Measurements from ENCODE around the gene AGTPBP1.

Gene AGTPBP1

DNA sequence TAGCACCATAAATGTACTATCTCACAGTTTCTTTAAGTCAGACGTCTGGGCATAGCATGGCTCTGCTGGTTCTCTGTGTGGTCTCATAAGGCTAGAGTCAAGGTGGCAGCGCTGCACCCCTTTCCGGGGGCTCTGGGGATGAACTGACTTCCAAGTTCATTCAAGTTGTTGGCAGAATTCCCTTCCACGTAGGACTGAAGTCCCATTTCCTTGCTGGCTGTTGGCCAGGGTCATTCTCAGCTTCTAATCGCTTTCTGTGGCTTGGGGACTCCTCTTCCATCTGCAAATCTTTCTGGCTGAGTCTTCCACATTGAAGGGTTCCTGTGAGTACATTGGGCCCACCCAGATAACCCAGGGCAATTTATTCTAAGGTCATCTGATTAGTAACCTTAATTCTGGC is 211.0 kb downstream of the AGTPBP1 start:
- no peak for DNase-seq

DNA sequence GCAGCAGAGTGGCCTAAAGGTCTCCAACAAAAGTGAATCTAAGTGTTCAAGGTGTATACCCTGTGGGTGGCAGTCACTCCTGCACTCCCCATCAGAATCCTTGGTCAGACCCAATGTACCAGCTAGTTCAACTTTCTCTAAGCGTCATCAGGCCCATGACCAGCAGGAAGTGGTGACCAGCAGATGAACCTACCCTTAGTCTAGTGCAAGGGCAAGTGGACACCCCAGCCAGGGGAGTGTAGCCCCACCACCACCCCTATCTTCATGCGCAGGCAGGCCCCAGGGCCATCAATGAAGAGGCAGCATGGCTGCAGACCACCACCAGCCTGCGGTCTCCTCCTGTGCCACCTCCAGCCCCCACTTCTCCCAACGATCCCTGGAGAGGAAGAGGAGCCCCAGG is 213.1 kb downstream of the AGTPBP1 start:
- no peak for DNase-seq

DNA sequence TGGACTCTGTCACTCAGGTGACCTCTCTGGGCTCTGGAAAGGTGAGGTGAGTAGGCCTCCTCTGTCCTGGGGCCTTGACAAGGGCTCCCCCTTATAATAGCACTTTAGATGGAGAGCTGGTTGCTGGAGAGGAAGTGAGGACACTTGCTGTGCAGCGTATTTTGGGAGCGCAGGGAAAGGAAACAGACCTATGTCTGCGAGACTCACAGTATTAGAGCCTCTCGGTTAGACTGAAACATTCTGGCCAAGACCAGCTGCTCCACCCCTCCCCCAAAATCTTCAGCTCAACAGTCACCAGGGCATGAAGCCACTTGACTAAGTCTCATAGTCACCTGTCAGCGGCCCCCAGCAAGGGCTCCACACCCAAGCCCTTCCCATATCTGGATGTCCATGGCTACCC is 213.6 kb downstream of the AGTPBP1 start:
- DNase-seq = no peak

DNA sequence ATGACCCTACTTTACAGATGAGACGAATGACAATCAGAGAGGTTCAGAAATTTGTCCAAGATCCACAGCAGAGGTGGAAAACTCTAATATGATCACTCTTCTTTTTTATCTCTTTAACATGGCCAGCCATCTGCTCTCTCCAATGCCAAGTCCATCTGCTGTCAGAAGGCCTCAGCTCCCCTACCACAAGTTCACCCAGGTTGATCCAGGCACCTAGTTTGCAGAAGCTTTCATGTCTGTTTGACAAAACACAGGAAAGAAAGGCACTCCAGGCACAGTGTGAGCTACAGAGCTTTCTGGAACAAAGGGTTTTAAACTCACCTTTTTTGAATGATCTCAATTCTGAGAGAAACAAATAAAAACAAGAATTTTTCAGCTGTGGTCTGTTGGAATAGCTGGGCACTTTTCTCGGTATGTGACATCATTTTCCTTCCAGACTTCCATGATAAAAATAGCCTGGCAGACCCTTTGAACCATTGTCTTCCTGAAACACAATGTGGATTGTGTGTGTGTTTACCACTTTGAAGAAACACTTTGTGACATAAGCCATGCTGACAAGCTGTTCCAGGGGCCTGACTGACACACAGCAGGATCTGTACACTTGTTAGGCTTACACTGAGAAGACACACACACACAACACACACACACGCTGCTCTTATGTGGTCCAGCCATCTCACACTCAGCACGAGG is 214.3 kb downstream of the AGTPBP1 start:
- no peak for DNase-seq

DNA sequence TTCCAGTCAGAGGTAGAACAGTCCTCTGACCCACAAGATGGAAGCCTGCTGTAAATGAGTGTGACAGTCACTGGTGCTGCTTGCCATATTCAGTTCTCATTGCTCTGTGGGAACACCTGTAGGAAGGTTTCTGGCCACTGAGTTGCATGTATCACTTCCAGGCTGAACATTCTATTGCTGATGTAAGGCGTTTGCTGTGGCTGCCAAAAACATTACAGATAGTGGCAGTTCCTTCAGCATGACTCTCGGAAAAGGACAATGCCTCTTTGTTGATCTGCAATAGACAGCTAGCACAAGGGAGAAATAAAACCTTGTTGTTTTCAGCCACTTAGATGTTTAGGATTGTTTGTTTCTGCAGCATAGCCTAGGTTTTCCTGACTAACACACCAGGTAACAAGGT is 217.2 kb downstream of the AGTPBP1 start:
- no peak for DNase-seq

DNA sequence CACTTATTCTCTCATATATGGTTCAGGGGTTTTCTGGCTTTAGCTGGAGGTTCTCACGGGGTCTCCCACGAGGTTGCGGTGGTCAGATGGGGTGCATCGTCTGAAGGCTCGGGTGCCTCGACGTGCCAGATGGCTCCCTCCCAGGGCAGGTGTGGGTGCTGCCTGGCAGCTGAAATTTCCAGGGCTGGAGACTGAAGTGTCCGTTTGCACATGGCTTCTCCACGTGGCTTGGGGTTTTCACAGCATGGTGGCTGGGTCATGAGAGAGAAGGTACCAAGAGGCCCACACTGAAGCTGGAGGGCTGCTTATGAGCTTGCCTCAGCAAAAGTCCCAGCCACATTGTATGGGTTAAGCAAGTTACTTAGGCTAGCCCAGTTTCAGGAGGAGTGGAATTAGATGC is 218.6 kb downstream of the AGTPBP1 start:
- no peak for DNase-seq

DNA sequence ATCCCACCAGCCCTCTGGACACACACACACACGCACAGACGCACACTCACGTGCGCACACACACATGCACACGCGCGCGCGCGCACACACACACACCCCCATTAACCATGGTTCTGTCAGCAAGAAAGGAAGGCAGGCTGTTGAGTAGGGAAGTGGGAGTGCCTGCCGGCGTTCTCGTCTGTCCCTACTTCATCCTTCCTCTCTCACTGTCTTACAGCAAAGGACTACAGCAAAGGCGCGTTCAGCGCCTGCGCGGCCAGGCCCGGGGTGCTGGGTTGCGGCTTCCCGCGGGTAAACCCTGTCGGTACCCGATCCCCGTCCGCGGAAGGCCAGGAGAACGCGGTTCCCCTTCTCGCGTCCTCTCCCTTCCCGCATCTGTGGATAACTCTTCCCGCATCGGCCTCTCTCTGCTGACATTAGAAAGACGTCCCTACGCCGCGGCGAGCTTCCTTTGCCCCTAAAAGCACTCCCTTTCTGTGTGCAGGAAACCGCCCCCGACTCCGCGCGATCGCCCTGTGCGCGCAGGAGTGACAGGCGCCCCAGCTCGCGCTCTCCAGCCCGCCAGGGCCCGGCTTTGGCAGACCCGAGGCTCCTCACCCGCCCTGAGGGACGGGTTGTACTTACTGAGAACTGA is 219.2 kb downstream of the AGTPBP1 start:
- no peak for DNase-seq

DNA sequence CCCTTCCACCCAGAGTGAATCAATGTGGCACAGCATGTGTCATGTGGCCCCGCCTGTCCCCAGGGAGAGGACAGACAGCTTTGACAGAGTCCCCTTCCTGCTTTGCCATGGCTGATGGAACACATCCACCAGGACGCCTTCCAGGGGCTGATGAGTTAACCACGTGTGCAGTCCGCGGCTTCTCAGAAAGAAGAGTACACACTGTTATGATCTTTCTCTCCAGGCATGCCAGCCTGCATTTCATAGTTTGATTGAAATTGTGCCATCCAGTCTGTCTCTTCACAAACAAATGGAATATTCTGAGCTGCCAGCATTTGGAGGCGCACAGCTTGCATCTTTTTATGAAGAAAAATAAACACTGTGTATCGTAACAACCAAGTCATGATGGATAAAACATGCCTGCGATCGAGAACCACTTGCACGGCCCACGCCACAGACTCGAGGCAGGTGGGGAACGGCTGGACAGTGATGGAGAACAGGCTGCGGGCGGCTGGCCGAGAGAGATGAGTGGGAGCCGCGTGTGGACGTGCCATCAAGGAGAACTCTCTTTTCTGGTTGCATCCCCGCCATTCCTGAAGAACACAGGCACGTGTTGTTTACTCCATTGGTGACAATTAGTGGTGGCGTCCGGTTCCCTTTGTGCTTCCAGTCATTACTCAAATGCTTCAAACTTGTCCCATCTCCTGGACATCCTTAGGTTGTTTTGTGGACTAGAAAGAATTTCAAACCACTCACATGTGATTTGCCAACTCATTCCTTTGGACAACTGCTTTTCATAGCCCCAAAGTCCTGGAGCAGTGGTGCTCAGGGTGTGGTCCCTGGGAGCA is 220.2 kb downstream of the AGTPBP1 start:
- no peak for DNase-seq

DNA sequence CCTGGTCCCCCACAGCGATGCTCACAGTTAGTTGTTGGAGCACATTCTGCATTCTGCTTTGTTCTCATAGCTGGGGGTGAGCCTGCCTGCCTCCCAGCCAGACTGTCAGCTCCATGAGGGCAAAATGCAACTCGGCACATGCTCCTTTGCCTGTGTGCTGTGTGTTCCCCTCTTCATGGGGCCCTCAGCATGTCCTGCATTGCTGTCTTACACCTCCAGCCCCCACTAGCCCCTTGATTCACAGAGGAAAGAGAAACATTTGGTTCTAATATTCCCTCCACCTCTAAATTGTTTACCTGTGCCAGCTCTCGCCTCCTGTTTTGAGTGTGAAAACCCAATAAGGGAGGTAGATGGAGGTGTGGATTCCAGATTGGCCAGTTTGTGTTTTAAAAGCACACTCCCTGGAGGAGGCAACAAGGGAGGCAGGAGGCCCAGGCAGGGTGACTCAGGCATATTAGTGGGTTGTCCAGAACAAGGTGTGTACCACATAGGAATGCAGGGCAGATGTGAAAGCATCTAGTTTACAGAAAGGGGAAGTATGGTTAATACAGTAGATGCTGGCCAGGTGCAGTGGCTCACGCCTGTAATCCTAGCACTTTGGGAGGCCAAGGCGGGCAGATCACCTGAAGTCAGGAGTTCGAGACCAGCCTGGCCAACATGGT is 224.6 kb downstream of the AGTPBP1 start:
- no peak for DNase-seq

DNA sequence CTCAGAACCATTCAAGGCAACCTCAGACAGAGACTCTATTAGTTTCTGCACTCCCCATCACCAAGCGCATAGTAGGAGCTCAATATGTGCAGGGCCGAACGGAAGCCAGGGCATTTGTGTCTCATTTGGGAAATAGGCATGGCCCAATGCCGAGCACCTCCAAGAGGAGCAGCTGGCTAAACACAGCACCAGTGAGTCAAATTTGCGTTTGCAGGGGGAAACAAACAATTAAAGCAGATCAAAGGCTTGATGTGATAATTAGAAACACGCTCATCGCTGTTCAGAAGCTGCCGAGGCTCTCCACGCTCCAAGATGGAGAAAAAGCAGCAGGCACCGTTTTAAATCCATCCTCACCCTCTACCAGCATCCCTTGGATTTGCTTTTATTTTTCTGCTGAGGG is 225.3 kb downstream of the AGTPBP1 start:
- DNase-seq = no peak

DNA sequence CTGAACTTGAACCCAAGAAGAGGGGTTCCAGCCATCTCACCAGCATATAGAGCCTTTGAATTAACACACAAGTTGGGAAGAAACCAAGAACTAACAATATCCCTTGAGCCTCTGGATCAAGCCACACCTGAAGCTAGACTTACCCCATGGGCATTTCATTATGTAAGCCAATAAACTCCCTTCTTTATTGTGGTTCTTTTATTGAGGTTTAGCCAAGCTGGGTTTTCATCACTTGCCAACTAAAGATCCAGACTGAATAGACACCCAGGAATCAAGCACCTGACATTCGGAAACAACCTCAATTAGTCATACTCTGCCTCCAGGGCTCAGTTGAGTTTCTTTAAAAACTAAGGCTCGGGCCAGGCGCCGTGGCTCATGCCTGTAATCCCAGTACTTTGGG is 226.7 kb downstream of the AGTPBP1 start:
- no peak for DNase-seq

DNA sequence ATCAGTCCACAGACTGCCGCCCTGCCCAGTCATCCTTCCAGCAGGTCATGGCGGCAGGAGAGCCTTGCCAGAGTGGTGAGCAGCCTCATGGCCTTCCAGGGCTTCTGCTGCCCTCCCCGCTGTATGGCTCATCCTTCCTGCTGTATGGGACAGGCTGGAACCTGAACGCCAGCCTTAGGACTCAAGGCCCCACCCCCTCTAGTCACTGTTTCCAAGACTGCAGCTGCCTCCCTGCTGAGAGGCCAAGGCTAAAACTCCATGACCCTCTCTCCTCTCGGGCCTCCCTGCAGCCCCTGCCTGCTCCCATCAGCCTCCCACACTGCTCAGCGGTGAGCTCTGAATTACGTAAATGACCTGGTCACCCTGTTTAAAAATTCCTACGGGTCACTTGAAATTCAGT is 227.5 kb downstream of the AGTPBP1 start:
- no peak for DNase-seq

DNA sequence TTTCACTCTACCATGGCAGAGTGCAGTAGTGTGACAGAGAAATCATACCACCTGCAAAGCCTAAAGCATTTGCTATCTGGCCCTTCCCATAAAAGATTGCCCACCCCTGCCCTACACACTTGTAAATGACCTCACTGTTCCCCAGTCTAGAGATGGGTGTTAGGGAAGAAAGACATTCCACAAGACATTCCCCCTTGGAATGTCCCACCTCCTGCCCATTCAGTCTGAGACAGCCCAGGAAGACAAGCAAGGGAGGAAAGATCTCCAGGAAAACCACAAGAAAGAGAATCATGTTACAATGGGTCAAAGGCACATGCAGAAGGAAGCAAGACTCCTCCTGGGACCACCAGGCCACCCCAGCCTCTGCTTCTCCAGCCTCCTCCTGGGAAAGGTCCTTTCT is 230.0 kb downstream of the AGTPBP1 start:
- DNase-seq = no peak

DNA sequence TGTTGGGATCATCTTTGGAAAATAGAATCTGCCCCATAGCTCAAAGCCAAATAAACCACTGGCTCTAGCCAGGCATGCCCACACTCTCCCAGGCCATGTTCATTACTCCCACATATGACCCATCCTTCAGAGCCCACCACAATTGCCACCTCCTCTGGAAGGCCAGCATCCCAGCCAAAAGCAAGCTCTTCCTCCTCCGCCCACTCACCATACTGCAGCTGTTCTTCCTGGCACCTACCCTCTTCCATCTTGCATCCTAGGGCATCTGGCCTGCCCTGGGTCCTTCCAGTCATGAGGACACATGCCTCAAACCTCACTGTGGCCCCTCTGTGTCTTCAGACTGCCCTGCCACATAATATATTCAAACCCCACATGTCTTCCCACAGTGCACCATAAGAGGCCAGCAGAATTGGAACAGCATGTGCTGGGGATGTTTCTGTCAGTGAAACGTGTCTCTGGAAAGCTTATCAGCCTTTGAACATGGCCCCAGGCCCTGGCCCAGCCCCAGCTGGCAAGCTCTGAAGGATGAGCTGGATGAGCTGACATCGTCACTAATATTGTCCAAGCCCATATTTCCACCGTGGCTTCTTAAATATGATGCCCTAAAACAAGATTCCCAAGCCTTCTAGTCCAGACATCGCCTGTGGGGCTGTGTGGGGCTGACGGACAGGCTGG is 230.8 kb downstream of the AGTPBP1 start:
- no peak for DNase-seq

DNA sequence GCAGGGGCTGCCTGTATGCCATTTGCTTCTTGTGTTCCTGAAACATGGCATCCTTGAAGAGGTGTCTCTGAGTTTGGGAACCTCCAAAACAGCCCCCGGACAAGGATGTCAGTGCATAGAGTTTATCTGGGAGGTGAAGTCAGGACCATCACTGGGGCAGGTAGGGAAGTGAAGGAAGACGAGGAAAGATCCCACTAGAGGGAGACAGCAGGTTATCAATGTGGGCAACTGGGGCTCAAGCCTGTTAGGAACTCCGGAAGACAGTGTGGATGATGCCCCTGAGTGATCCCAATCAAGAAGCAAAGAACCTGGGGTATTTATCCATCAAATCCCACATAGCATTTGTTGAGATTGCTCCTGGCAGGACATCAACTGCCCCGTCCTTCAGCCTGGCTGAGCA is 233.1 kb downstream of the AGTPBP1 start:
- DNase-seq = no peak

DNA sequence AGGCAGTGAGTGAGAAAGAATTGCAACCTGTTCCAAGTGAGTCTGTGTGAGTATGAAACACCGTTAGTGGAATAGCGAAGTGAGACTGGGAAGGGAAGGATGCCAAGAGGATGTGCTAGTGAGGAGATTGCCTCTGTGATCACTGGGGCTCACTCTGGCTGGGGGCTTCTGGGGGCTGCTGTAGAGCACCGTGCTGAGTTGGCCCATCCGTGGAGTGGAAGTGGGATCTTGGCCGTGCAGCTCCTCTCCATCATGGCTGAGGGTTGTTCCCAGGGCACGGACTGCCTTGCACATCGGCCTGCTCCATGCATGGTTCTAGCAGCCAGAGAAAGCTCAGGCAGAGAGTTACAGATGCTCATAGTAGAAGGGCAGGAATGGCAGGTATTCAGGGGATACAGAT is 236.1 kb downstream of the AGTPBP1 start:
- DNase-seq = no peak

DNA sequence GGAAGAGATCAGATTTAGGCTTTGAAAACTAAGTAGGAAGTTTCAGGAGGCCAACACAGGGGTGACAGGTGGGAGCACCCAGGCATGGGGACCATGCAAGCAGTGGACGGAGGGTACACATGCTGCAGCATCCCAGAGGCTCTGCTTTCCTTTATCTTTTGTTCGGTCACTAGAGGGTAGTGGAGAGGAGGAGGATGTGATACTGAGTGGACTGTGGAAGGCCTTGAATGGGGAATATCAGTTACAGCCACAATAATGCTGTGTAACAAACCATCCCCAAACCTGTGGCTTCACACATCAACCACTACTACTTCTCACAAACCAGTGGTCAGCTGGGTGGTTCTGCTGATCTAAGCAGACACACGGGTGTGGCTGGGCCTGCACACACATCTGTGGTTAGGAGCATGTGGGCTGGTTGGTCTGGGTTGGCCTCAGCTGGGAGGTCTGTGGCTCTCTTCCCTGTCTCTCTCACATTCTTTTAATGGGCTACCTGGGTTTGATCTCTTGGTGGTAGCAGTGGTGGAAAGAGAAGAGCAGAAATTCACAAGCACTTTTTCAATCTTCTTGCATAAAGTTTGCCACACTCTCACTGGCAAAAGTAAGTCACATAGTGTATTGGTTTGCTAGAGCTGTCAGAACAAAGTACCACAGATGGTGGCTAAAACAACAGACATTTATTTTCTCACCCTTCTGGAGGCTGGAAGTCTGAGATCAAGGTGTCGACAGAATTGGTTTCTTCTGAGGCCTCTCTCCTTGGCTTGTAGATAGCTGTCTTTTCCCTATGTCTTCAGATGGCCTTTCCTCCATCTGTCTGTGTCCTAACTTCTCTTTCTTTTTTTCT is 238.7 kb downstream of the AGTPBP1 start:
- DNase-seq = no peak

DNA sequence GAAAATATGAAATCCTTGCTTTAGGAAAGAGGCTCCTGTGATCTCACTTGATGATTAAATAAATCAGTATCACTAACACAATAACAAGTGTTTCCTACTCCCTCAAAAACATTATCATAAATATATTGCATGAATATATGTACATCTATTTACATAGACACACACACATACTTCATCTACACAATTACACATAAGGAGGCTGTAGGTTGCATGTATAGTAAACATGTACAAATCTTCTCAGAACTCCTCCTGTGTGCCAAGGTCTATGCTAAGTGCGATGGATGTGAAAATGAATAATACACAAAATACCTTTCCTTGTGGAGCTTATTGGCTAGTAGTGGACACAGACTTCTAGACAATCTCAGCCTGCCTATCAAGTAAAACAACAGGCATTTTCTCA is 239.9 kb downstream of the AGTPBP1 start:
- no peak for DNase-seq

DNA sequence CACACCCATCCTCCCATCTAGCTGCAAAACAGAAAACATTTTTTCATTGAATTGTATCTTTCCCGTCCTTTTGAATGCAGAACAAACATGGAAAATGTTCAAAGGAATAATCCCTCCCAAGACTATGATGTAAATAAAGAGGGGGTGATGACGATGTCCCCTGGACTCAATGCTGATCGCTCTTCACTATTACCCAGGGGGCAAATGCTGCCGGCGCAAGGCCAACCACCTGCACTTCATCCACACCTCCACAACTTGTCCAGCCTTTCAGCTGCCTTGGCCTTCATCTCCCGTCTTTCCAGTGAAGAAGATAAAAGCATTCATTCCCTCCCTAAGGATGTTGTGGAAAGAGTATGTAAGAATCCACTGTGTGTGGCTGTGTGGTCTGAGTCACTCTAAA is 240.3 kb downstream of the AGTPBP1 start:
- no peak for DNase-seq
